ENCODE data around the gene MKKS. TPM values are rescaled to one million over a fixed set of nuclear protein-coding genes. Genes with fewer than 3 reads are reported as not detected.

The MKKS gene
- polyA plus RNA-seq (ENCODE audit: insufficient read length): 19.7 TPM

DNA sequence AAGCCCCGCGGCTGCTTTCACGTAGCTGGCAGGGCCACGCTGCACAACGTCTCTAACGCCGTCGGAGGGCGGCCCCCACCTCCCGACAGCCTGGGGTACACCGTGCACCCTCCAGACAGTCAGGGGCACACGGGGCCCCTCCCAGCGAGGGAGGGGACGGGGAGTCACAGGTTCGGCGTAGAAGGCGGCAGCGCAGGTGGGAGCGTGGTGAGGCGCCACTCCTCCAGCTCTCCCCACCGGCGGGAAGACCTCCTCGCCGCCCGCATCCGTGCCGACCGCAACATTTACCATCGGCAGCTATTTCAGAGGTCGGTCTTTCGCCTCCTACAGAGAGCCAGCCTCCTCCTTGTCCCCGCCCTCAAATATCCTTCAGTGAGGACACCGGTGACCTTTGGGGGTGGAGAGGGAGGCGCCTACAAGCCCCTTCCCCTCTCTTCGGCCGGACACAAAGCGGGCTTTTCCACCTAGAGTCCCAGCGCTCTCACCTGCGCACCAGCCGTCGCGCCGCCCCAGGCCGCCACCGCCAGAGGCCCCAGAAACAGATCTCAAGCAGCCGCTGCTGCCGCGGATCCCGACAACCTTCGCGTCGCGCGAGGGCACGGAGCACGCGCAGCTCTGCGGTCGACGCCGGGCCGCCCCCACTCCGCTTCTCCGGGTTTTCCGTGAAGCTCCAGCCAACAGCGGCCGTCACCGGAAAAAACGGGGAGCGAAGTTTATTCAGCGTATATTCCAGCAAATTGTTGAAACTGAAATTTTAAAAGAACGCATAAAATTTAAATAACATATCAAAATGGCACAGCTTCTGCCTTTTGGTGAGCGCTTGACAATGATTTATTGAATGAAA lies at the start of gene MKKS:
Gene MKKS (minus strand): TSS at position 600 of the 844 bp plus-strand sequence. CDS start 20,708 bp downstream, outside the sequence.
- DNase-seq (ENCODE audit: low read depth): peak; percentile 83

DNA sequence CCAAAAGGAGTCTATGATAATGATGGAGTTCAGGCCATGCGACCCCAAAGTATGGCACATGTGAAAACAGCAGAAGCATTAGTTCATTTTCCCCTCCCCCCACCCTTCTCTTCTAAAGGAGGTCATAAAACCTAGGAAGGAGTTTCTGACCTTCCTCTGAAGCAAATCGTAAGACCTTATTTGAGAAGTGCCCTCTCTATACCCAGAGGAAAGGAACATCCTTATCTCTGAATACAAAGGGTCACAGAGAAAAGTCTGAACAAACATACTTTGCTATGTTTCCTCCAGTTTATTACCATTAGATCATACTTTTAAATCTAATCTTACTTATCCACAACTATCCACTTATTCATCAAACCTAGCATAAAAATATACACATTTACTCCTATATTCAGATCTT lies 49.7 kb upstream of the MKKS start:
- no peak for DNase-seq (ENCODE audit: low read depth)

DNA sequence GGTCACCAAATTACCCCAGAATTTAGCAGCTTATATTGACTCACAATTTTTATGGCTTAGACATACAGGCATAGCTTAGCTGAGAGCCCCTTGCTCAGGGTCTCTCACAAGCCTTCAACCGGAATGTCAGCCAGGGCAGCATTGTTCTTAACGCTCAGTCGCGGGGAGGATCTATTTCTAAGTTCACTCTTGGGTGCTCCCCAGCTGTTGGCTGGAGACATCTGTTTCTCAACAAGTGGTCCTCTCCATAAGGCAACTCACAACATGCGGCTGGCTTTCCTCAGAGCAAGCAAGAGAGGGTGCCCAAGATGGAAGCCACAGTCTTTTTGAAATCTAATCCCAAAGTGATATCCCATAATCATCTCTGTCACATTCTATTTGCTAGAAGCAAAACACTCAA lies 47.7 kb upstream of the MKKS start:
- DNase-seq (ENCODE audit: low read depth): no peak

DNA sequence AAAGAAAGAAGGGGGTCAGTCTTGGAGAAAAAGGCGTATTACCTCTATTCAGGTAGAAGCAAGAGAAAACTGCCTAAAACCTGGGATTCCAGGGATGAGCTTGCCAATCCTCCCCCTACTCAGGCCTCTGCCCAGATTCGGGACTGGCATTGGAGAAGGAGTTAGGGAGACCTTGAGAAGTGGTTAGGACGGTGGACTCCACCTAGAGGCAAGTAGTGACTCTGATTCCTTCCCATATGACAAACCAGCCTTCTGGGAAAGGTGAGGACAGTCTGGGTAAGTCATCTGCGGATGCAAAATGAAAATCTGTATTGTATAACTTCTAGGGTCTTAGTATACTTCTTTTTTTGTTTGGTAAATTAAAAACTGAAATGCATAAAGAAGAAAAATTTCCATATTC lies 44.9 kb upstream of the MKKS start:
- DNase-seq (ENCODE audit: low read depth): no peak

DNA sequence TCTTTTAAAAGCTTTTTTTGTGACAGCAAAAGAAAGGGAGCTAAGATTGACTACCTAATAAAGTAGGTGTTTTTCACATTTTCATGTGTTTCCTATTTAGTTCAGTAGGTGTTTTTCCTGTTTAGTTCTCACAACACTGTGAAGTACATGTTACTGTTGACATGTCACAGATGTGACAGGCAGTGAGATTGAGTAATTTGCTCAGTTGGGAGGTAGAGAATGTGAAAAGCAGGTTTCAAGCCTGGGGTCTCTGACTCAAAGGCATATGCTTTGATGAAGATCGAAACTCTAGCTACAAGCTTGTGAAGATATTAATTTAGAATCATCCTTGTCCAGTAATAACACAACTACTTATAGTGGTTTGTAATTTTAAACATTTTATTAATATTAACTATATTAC lies 44.2 kb upstream of the MKKS start:
- DNase-seq (ENCODE audit: low read depth): no peak

DNA sequence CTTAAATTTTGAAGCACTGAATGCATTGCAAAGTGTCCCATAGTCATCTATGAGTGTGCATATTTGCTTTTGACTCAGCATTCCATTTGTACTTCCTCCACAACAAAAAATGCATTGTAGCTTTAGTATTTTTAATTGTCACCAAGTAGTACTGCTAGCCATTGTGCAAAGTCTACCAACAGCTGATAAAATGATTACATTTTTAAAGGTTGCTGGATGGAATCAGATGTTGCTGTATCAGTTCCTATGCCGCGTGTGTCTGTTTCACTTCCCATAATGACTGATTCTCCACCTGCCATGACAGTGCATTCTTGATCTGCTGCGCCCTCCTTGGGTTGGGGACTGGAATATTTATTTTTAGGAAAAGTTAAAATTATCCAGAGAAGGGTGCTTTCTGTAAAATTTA lies 42.3 kb upstream of the MKKS start:
- DNase-seq (ENCODE audit: low read depth): no peak

DNA sequence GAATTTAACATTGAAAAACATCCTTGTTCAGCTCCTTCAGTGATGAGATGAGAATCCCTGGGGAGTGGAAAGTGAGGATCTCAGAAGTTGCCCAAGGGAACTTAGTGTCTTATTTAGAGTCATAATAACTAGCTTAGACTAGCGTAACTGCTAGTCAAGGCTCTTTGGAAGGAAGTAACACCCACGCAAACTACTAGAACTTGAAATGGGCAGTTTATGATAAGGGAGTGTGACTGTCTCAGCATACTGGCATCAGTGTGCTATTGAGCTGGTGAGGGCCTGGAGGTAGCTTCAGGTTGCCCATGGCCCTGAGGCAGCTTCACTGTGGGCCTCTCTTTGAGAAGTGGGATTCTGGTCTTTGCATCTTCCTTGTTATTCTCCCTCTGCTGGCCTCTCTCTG lies 41.2 kb upstream of the MKKS start:
- no peak for DNase-seq (ENCODE audit: low read depth)

DNA sequence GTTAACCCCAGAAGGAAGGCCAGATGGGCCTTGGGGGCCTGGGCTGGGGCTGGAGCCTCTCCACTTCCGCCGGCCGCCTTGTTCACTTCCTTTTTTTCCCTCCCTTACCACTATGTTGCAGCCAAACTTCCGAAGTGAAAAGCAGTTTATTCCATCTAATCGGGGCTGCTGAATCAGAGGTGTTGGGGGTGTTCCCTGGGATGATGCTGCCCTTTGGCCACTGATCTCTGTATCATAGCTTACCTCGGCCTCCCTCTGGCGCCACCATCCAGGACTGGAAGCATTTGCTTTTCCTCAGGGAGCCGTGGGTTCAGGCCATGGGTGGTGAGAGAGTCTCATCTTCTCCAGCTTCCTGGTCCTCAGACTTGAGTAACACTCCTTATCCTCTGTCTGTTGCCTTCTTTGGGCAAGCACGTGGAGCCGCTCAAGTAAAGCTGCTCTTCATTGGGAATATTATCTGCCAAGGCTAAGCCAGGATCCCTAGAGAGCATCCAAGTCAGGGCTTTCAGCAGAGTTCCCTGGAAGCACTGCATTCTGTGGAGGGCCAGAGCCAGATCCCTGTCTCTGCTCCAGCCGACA lies 40.7 kb upstream of the MKKS start:
- no peak for DNase-seq (ENCODE audit: low read depth)

DNA sequence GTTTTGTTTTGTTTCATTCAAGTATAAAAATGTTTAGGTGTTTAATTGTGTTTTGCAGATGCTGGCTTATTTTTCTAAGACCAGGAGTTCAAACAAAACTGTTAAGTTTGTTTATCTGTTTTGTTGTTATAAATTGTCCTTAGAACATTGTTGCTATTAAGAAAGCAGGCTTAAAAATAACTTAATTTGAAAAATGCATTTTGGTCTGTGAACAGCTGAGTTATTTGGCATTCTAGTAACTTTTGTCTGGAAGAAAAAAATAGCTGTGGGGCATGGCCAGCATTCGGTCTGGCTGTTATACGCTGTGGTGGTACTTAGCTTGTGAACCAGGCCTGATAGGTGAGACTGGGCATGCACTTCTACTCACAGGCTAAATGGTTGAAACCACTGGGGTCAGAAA lies 38.8 kb upstream of the MKKS start:
- DNase-seq (ENCODE audit: low read depth): no peak

DNA sequence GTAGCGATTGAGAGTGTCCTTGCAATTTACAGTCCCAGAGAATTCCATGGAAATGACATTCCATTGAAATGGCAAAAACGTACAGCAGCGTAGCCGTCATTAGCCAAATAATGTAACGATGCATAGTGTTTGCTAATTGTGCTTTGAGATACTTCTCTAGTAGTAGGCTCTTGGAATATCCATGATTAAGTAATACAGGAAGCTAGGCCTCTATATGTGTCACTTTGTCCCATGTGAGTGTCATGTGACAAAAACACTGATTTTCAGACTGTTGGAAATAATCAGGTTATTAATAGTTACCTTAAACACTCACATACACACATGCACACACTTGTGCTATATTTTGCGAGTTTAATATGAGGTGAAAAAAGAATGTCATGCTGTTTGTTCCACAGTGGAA lies 36.3 kb upstream of the MKKS start:
- no peak for DNase-seq (ENCODE audit: low read depth)

DNA sequence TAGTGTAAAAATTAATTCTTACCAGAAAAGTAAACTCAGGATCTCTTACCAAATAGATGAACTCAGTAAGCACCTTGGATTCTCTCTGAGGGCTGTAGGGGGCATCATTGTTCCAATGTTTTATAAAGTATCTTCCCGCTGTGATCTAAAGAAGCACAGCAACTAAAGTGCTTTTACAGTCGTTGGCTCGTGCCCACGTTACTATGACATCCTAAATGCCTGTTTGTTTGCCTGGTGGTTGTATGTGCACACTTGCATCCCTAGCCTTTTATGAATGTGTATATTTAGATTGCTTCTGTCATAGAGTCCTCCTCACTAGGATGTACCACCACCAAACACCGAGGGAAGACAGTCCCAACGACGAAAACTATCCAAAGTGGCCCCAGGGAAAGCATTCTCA lies 35.6 kb upstream of the MKKS start:
- DNase-seq (ENCODE audit: low read depth): peak; percentile 82

DNA sequence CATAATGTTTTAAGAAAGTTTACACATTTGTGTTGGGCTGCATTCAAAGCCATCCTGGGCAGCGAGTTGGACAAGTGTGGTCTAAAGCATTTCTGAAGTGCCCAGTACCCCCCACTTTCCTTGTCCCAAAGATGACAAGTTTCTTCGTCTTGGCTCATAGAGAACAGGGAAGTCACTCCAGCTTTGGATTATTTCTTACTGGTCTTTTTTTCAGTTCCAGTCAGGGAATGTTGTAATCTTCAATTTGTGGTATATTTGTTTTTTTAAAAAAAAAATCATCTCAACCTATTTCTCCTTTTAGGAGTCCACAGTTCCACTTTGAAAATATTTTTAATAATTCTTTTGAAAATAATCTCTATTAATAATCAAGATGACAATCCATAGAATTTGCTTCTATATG lies 35.0 kb upstream of the MKKS start:
- DNase-seq (ENCODE audit: low read depth): no peak

DNA sequence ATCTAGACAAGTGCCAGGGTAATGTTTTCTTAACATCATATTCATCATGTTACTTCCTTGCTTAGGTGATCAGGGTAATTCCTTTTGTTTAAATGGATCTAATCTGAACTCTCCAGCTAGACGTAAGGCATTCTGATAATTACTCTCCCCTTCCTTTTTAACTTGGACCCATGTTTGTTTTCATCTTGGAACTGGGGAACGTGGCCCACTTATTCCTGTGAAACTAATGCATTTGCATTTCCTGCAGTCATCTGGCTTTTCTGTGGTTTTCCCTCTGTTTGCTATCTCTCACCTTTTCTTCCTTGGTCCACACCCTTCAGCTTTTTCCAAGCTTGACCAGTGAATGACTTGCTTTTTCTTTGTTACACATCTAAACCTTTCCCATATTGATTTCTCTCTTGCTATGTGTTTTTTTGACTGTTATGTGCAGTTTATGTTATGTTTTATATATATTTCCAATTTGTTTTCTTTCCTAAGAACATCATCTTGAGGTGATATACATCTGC lies 34.4 kb upstream of the MKKS start:
- DNase-seq (ENCODE audit: low read depth): no peak

DNA sequence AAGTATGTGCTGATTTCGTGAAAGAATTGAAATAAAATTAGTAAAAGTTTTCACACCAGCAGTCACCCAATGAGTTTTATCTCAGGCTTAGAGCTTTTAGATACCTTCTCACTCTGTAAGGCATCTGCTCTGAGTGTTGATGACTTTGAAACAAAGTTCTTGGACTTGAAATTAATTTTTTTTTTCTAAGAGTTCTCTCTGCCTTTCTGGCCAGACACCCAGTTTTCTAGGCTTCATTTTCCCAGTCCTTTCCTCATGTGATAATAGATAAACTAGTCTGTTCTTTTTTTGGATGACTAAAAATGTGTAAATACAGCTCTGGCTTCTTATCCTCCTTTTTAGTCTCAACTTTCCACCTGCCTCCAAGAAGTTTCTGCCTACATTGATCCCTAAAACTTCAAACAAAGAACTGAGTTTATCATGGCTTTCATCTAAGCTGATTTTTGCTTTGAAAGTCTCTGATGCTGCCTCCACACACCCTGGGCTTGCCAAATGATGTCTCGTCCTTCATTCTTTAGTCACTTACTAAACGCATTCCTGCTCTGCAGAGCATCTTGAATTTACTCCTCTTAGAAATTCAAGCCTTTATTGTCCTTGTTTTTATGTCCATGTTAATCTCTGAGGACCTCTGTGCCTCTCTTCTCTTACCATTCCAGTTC lies 33.8 kb upstream of the MKKS start:
- no peak for DNase-seq (ENCODE audit: low read depth)

DNA sequence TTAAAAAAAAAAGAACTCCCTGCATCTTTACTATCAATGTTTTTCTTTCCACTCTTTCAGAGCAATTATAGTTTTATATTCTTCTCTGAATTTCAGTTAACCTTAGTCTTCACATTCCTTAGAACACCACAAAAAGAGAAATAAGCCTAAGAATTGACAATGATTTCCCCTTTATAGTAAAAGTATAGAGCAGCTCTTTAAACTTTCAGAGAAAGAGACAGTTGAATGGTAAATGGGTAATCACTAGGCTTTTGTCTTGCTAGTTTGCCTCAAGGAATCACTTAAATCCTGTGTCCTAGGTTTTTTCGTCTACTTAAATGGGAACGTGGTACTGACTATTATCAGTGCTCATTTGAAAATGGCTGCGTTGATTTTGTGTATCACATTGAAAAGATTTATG lies 32.8 kb upstream of the MKKS start:
- DNase-seq (ENCODE audit: low read depth): no peak

DNA sequence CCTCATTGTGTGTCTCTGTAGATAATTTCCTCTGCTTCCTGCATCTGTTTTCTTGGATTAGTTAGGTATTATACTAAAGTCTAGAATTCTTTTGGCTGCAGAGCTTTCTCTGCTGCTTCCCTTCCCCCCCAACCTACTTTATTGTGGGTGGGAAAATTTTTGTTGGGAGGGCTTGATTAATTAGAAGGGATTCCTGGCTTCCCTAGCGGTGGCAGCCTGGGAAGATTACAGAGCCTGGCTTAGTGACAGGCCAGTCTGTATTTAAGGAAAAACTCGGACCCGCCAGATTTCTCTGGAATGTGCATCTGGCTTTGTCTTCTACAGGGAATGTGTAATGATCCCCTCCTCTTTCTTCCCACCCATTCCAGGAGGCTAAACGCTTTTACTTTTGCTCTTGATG lies 32.3 kb upstream of the MKKS start:
- DNase-seq (ENCODE audit: low read depth): no peak

DNA sequence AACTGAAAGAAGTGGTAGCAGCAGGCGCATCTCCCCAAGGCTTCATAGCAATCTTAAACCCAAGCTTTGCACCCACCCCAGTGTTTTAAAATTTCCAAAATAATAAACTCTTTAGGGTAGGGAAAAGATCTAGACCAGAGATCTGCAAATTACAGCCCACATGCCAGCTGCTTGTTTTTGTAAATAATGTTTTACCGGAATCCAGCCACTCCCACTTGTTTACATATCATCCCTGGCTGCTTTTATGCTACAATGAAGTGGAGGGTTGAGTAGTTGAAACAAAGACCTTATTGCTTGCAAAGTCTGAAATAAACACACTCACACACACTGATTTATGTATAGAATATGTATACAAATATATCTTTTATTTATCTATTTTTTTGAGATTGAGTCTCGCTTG lies 31.1 kb upstream of the MKKS start:
- no peak for DNase-seq (ENCODE audit: low read depth)

DNA sequence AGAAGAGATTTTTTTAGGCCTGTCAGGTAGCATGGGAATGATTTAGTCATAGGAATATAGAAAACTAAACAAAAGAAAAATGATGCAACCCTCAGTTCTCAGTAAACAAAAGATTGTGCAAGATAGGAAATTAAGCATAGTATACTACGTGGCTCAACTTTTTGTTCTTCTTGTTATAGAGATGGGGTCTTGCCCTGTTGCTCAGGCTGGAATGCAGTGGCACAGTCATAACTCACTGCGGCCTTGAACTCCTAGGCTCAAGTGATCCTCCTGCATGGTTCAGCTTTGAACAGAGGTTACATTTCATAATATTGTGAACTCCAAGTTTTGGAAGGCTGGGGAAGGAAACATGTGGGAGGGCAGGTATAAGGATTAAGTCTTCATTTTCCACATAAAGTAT lies 29.6 kb upstream of the MKKS start:
- no peak for DNase-seq (ENCODE audit: low read depth)

DNA sequence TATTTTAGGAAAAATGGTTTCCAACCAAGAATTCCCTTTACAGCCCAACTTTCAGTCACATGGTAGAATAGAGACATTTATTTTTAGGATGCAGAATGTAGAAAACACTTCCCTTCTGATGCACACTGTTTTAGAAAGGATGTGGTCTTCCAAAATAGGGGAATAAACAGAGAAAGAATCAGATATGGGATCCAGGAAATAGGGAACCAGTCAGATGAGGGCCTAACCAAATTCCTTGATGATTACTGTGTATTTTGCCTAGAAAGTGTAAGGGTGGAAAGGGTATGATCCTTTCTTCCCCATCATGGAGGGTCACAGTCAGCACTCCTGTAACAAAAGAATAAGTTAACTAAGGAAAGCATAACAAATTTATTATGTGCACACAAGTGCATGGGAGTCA lies 28.5 kb upstream of the MKKS start:
- DNase-seq (ENCODE audit: low read depth): no peak

DNA sequence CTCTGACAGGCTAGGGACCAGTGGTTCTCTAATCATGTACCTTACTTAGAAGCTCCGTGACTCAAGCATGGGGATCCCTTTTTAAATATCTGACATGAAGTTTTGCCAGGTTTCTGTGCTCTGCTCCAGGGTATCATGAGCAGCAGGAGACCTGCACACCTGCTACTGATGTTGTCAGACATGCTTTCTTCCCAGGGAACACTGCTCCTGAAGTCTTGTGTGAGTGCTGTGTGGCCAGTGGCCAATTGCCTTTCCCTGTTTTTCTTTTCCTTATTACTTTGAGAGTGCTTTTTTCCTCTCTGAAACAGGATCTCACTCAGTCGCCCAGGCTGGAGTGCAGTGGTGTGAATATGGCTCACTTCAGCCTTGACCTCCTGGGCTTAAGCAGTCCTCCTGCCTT lies 27.5 kb upstream of the MKKS start:
- no peak for DNase-seq (ENCODE audit: low read depth)

DNA sequence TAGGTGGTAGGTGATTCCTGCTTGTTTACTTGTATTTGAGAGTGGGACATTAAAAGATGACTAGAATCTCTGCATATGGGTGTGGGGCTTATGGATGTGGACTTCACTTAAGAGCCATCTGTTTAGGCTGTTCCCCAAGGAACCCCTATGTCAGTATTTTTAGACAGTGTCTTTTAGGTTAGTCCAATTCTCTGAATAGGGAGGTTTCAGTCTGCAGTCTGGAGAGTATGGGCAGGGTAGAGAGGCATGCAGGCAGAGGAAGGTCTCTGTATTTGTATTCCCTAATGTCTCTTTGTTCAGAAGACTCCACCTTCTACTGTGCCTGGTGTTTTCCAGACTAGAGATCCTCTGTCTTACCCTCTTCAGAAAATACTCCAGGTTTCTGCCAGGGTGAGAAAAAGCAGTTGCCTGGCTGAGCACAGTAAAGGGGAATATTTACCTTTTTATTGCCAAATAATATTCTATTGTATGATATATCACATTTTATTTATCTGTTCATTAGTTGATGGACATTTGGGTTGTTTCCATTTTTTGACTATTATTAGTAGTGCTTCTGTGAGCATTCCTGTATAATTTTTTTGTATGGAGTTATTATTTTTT lies 20.2 kb upstream of the MKKS start:
- no peak for DNase-seq (ENCODE audit: low read depth)

DNA sequence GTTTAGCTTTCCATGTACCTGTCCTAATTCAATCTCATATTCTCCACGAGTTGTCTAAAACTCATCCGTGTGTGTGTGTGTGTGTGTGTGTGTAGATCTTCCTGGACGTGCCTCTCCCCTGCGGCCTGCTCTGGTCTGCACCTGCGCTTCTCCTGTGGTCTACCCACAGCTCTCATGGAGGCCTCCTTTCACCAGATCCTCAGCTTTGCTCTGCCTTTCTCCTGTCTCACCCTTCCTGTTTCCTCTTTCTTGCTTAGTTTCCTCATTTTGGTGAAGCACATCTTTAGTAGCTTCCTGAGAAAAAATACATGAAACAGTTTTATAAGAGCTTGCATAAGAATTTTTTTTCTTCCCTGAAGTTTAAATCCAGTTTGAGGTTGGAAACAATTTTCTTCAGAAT lies 19.2 kb upstream of the MKKS start:
- DNase-seq (ENCODE audit: low read depth): no peak

DNA sequence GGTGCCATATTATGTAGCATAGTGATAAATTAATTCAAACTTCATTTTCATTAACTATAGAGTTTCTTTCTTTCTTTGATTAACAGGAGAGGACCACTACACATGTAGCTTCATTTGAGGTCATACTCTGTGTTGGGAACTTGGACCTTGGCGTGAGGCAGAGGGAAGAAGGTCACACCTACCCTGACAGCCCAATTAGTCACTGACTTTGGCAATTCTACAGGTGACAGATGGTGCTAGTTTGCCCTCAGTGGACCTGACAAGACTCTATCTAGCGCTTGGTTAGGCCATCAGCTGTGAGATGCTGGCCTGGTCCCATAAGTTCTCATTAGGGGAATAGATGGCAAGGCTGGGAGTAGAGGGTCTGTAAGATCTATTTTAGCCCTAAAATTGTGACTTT lies 15.2 kb upstream of the MKKS start:
- DNase-seq (ENCODE audit: low read depth): no peak

Data from forelimb muscle (tissue), 1 donor.